HG02885 (cell line): ENCODE measurements around the gene ANKRD9.

Experiments used
- ATAC-seq: cut with Tn5 transposase; IDR thresholded peaks from one replicate; pipeline ENCODE4 v1.9.1; 2021; ENCODE audit warnings: mild to moderate bottlenecking; ENCODE audit not compliant: unreplicated experiment, poor library complexity

ANKRD9 gene

DNA sequence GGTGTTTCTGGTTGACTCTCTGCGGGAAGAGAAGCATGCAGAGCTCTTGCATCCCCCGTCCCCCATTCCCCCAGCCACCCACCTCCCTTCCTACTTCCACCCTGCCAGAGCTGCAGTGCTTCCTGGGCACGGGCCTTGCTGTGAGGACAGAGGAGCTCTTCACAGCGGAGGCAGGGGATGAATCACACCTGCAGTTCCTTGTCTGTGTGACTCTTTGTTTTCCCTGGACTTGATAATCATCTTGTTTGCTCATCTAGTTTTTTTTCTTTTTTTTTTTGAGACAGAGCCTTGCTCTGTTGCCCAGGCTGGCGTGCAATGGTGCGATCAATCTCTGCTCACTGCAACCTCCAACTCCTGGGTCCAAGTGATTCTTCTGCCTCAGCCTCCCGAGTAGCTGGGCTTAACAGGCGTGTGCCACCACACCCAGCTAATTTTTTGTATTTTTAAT is 27.8 kb downstream of the ANKRD9 start:
- ATAC-seq = no peak

DNA sequence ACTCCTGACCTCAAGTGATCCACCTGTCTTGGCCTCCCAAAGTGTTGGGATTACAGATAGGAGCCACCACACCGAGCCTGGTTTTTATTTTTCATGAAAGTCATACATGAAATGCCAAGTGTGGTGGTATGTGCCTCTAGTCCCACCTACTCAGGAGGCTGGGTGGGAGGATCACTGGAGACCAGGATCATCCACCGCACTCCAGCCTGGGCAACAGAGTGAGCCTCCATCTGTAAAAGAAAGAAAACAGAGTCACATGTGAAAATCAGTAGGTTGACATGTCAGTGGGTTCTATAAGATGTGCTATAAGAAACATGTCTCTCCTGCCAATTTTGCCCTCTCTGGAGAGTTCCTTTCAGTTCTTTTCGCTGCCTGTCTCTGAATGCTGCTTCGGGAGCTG is 28.2 kb downstream of the ANKRD9 start:
- ATAC-seq = no peak

DNA sequence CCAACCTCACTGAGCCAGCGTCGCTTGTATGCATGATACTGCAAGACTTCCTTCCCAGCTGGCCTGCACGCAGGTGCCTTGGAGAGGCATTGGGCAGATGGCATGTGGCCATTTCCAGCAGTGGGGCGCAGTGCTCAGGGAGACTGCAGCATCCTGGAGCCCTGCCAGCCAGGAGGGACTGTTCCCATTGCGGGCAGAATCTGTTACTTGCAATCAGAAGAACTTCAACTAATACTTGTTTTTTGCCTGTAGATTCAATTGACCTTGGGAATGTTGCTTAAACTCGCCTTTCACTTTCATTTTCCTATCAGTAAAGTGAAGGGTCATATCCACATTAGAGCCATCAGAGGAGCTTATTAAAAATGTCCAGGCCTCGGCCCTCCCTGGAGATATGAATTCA is 29.8 kb downstream of the ANKRD9 start:
- ATAC-seq = no peak

DNA sequence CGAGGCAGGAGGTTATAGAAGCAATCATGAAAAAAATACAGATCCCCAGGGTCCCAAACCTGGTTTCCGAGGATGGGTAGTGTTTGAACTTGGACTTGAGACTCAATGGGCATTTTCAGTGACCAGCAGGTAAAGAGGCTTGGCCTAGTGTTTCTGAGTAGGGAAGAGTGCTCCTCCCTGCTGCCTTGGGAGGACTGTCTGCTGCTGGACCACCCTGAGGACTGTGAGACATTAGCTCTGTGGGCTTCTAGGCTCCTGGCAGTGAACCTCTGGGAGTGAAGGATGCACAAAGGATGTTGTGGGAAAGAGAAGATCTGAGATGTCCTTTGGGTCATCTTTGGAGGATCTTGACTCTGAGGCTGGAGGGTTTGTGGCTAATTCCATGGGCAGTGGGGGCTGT is 30.5 kb downstream of the ANKRD9 start:
- ATAC-seq = no peak

DNA sequence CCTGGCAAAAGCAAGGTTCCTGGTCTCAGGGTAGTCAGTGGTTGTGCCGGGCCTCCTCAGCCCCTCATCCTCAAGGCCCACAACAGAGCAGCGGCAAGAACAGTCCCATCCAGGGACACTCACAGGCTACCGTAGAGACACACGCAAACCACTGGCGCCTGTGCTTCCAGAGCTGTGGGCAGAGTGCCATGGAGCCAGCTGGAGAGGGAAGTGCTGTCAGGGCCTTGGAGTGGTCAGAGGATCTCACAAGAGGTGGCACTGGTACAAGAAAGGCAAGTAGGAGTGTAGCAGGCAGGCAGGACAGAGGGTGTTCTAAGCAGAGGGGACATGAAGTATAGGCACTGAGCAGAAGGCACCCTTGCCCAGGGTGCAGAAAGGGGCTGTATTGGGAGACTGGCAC is 34.6 kb downstream of the ANKRD9 start:
- no peak for ATAC-seq

DNA sequence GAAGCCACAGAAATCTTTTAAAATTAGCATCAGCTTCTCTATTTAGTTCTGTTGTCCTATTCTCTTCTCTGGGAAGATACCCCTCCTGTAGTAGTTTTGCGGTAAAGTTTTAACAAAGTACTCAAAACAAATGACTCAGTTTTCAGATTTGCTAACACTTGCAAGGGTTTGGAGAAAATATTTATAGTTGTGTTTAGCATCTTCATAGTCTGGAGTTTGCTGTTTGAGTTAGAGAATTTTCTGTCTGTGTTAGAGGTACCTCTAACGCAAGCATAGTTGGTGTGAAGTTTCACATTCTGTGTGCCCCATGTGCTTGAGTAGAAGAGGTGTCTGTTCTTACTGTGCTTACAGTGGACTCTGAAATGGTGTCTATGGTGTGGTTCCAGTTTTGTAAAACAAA is 36.0 kb downstream of the ANKRD9 start:
- no peak for ATAC-seq

DNA sequence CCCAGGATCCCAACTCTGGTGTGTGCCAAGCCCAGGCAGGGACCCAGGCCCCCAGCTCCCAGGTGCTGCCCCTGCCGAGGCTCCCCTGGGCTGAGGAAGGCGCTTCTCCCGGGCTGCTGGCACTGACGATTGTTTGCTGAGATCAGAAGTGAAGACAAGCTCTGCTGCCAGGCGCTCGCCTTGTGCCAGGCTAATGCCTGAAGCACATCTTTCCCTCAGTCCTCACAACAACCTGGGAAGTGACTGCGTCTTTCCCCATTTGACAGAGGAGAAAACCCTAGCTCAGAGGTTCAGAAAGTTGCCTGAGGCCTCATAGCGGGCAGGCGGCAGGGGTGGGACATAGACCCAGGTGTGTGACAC is 36.8 kb downstream of the ANKRD9 start:
- no peak for ATAC-seq

DNA sequence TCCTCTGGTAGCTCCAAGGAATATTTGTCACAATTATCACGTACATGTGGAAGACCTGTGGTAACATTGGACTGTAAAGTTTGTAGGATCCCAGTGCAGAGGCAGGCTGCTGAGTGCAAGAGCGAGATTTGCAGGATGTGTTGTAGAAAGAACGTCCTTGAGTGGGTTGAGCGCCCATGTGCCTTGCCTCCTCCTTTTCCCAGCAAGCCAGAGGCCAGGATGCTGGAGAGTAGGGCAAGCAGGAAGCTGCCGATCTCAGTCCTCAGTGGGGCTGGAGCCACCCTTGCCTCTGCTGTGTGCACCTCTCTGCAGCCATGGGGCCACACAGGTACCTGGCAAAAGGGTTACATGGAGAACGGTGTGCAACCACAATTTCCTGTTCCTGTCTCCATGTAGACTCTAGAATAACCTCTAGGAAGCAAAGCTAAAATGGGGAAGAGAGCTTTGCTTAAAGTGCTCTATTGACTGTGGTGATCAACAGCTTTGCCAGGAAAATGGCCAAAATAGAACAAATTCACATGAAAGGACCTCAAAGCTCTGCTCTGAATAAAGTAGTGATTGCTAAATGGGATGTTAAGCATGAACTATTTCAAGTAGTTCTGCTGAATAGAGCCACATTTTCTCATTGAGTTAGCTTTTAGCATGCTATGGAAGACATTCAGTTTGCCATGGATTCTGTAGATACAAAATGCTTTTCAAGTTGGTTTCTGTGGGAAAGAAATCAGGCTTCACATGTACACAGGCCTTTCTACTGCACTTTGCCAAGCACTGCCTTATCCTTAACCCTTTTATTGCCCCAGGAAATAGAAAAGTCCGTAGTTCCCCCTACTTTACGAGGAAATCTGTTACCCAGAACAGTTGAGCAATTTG is 37.4 kb downstream of the ANKRD9 start:
- ATAC-seq = no peak

DNA sequence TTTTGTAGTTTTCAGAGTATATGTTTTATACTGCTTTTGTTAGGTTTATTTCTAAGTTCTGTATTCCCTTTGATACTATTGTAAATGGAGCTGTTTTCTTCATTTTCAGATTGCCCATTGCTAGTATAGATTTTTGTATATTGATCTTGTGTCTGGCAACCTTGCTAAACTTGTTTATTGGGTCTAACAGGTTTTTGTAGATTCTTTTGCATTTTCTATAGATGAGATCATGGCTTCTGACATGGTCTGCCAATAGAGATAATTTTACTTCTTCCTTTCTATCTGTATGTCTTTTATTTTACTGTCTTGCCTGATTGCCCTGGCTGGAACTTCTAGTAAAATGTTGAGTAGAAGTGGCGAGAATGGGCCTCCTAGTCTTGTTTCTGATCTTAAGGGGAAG is 40.3 kb downstream of the ANKRD9 start:
- no peak for ATAC-seq

DNA sequence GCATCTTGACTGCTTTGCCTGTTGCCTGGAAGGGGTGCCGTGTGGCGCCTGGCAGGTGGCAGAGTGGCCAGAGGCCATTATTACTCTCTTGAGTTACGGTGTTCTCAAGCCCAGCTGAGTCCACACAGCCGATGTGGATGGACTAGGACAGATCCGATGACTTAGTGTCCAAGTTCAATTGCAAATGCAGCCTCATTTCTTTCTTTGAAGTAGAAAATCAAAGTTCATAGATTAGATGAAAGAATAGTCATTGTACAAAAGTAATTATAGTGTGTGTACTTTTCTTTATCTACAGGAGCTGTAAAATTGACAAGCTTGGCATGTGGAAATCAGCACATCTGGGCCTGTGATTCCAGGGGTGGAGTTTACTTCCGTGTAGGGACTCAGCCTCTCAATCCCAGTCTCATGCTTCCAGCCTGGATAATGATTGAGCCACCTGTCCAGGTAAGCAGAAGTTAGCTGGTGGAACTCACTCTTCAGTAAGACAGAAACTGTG is 44.7 kb downstream of the ANKRD9 start:
- no peak for ATAC-seq

DNA sequence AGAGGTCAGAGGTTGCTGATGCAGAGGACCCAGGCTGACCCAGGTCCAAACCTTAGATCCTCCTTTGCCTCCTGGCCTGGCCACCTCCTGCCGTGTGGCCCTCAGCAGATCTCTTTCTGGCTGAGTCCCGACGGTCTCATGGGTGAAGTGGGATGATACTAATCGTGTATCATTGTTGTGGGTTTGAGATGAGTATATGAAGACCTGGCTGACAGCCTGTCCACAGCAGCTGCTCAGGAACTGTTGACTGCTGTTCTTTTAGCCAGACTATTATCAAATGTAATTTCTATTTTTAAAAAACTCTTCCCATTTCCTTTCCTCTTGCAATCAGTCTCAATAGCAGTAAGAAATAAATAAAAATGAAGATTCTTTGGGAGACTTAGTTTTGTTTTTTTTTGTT is 45.6 kb downstream of the ANKRD9 start:
- no peak for ATAC-seq

DNA sequence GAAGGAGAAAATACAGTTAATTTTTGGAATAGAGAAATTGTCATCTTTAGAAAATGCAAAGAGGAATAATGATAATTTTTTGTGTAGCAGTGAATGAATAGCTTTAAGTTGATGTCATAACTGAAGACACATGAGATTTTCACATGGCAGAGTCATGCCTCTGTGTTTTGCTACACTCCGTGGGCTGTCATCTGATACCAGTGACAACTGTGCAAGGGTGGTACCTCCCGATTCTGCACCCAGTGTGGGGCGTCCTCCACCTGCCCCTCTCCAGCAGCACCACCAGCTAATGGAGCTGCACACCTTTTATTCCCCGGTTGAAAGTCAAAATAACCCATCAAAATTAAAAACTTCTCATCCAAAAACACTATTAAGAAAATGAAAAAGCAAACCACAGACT is 47.2 kb downstream of the ANKRD9 start:
- ATAC-seq = no peak

DNA sequence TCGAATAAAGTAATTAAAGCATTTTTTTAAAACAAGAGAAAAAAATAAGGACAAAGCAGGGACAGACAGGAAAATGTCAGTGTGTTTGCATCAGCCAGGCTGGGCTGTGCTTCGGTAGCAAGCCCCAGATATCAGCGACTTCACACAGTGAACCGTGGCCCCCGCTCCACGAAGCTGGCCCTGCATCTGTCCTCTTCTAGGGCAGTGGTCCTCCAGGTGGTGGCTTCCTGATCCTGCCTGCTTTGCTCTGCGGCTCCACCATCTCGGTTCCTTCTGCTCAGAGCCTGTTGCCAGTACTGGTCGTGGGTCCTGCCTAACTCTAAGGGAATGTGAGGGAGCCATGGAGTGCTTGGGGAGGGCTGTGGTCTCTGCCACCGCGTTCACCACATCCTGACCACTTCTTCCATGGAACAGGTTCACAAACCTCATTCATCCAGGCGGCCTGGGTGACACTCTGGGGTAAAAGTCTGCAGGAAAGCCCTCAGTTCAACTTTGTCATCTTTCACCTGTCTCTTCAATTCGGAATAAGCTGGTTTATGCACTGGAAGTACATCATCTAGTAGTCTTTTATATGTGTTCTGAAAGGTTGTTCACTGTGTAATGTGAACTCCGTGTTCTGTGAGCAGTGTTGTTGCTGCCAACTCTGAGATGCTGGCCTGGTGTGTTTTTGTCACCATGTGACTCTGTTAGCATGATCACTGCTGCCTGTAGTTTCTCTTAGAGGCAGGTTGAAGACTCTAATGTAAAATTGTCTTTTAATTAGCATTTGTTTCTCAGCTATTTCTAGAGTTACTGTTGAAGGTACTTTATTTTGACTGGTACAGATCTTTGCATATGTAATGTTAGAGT is 47.9 kb downstream of the ANKRD9 start:
- ATAC-seq = no peak

DNA sequence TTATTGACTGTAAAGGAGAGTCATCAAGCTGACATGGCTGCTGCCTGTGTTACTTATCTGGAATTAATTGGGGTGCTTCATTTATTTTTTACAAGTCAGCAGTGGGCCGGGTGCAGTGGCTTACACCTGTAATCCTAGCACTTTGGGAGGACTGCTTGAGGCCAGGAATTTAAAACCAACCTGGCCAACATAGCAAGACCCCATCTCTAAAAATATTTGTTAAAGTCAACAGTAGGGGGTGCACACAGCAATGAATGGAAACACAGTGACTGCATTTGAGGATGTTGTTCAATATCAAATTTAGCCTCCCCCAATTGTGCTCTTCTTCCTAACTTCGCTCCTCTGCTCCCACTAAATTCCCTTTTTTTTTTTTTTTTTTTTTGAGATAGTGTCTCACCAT is 52.1 kb downstream of the ANKRD9 start:
- no peak for ATAC-seq

DNA sequence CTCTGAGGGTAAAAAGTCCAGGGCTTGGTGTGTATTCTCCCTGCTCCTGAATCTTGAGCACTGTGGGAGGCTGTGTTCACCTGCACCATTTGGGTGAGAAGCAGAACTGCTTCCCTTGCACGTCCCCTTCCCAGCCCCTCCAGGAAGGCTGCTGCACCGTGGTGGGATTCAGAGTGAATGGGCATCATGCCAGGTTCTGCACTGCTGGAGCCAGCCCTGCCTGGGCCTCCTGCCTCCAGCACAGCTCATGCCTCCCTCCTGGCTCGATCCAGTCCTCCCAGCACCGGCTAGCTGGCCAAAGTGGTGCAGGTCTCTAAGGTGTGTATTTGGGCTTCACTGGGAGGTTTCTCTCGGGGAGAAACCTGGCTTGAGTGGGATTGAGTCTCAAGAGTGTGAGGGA is 54.9 kb downstream of the ANKRD9 start:
- ATAC-seq = no peak

DNA sequence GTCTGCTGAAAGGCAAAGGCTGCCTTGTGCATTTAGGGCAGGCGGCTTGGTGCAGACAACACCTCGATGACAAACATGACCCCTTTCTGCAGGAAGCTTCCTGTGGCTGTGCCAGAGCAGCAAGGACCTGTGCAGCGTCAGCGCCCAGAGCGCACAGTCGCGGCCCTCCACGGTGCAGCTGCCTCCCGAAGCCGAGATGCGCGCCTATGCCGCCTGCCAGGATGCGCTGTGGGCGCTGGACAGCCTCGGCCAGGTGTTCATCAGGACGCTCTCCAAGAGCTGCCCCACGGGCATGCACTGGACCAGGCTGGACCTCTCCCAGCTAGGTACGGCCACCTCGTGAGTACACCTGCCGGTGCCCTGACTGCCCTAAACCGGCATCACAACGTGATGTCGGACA is 57.3 kb downstream of the ANKRD9 start:
- ATAC-seq = no peak
